LNCAP (cell line): ENCODE measurements around the gene TRNP1.

Experiments used
- TF ChIP-seq, protein P1 (sequence below): fragments of 450-650 bp; IDR thresholded peaks from 2 replicates; pipeline ENCODE4 v1.5.1; 2017; ENCODE audit warnings: mild to moderate bottlenecking

TRNP1 gene

DNA sequence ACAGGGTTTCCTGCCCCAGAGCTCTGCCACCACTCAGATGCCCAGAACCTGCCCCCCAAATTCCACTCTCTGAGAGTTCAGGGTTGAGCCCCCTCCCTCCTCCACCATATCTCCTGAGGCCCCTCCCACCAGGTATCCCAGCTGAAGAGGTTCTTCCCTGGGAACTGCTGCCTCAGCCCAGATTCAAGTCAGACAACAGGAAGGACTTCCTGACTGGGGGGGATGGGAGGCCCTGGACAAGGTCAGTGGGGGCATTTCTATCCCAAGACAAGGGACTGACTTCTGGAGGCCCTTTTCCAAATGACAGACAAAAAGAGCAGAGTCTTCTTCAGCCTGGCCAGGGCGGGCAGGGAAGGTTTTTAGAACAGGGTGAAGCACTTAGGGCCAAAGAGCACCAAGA lies 43.2 kb downstream of the TRNP1 start:
- TF ChIP-seq, protein P1, sequence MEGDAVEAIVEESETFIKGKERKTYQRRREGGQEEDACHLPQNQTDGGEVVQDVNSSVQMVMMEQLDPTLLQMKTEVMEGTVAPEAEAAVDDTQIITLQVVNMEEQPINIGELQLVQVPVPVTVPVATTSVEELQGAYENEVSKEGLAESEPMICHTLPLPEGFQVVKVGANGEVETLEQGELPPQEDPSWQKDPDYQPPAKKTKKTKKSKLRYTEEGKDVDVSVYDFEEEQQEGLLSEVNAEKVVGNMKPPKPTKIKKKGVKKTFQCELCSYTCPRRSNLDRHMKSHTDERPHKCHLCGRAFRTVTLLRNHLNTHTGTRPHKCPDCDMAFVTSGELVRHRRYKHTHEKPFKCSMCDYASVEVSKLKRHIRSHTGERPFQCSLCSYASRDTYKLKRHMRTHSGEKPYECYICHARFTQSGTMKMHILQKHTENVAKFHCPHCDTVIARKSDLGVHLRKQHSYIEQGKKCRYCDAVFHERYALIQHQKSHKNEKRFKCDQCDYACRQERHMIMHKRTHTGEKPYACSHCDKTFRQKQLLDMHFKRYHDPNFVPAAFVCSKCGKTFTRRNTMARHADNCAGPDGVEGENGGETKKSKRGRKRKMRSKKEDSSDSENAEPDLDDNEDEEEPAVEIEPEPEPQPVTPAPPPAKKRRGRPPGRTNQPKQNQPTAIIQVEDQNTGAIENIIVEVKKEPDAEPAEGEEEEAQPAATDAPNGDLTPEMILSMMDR: no peak

DNA sequence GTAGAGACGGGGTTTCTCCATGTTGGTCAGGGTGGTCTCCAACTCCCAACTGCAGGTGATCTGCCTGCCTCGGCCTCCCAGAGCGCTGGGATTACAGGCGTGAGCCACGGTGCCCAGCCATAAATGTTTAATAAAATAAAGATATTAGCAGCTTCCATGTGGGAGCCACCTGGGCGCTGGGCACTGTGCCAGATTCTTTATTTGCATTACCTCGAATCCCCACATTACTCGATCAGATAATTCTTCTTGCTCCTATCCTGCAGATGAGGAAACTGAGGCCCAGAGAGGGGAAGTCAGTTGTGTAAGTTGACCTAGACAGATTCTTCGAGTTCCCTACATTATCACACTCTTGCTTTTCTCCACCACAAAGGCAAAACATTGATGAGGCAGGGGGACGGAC lies 44.0 kb downstream of the TRNP1 start:
- TF ChIP-seq, protein P1: no peak

DNA sequence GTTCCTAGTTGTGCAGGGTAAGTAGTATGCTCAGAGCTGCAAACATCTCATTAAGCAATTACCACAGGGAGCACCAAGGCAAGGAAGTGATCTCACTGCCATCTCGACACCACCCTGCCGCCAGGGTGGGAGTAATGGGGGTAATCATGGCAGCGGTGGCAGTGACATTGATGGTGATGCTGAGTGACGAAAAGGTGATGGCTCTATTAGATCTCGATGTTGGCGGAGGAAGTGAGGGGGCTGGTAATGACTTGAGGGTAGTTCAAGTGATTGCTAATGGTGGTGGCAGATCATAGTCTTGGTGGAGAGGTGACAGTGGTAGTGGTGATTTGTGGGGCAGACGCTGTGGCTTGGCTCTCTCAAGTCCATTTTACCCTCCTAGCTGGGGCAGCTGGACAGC lies 44.5 kb downstream of the TRNP1 start:
- TF ChIP-seq, protein P1: no peak

DNA sequence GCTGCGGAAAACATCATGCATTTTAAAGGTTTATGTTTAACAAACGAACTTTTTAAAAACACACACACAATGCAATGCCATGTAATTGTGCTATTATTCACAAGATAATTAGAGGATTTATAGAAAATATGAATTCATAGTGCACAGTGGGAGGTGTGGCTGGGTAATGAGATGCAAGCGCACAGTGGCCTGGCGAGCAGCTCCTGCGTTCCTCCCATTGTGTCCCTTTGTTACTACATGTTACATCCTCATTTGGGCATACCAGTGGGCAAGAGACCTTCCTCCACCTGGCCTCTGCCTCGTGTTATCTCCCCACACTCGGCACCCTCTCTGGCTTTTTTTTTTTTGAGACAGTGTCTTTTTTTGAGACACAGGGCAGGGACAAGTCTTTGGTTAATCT lies 49.2 kb downstream of the TRNP1 start:
- TF ChIP-seq, protein P1: no peak

DNA sequence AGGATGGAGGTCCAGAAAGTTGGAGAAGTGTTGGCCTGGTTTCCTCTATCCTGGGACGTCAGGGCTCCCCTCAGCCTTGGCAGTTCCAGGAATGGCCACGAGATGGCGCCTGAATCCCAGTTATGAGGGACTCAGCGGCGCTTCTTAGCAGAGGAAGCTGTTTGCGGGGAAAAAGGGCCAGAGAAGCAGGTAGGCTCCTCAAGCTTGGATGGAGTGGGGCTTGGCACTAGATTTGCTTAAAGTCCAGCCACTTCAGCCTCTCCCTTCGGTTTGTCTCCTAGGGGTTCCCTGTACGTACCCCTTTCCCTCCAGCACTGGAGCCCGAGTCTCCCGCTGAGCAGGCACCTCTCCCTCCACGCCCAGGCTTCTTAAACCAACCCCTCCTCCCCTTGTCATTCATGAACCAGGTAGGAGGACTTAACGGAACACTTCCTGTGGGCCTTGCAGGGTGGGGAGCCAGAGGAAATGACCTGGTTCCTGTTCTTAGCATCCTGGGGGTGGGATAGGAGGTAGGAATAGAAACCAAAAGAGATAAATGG lies 51.2 kb downstream of the TRNP1 start:
- TF ChIP-seq, protein P1: peak; percentile 96

DNA sequence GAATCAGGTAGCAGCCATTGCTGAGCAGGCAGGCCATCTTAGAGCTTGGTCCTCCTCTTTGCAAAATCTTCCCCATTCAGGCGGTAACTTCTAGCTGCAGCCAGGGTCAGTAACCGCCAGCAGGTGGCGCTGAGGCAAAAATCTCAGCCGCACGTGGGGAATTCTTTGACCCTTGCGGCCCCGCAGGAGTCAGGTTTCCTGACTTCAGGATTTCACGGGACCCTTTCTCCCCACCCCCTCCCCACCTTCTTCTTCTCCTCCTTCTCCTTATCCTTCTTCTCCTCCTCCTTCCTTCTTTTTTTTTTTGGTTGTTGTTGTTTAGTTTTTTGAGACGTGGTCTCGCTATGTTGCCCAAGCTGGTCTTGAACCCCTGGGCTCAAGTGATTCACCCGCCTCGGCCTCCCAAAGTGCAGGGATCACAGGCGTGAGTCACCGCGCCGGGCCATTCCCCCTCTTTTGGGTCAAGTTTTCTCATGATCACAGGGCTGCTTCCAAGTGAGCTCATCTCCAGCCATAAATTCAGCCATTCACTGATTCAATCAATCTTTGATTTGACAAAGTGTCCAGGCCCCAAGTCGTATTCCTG lies 52.6 kb downstream of the TRNP1 start:
- TF ChIP-seq, protein P1: peak; percentile 95

DNA sequence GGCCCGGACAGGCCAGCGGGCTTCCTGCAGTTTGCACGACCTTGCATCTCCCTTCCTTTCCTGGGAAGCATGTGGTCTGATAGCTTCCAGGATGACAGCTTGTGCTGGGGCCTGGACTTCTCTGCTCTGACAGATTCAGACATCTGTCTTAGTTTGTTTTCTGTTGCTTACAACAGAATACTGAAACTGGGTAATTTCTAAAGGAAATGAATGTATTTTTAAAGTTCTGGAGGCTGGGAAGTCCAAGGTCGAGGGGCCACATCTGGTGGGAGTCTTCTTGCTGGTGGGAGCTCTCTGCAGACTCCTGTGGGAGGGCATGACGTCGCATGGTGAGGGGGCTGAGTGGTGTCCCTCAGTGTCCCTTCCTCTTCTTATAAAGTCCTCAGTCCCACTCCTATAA lies 54.4 kb downstream of the TRNP1 start:
- TF ChIP-seq, protein P1: no peak

DNA sequence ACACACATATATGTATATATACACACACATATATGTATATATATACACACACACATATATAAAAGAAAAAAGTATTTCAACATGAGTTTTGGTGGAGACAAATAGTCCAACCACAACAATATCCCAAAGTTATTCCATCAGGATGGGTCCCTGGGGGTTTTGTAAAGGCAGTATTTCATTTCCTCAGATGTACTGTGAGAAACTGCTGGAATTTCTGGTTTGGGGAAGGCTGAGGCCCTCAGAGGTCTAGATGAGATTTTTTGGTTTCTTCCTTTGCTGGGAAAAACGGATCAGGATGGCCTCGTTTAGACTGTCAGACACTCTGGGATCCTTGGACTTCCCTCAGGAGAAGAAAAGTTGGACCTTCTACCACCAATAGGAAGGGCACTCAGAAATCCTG lies 55.6 kb downstream of the TRNP1 start:
- TF ChIP-seq, protein P1: no peak
